LNCAP (cell line): ENCODE data around the gene ECE2.

Source experiments
- TF ChIP-seq, protein P1 (sequence below): fragments of 450-650 bp; IDR thresholded peaks from 2 replicates; pipeline ENCODE4 v1.5.1; 2017; ENCODE audit warnings: mild to moderate bottlenecking

Gene ECE2

GRCh38 chr3:184261854-184262763 lies 13.7 kb upstream of the ECE2 start:
- TF ChIP-seq, protein P1, sequence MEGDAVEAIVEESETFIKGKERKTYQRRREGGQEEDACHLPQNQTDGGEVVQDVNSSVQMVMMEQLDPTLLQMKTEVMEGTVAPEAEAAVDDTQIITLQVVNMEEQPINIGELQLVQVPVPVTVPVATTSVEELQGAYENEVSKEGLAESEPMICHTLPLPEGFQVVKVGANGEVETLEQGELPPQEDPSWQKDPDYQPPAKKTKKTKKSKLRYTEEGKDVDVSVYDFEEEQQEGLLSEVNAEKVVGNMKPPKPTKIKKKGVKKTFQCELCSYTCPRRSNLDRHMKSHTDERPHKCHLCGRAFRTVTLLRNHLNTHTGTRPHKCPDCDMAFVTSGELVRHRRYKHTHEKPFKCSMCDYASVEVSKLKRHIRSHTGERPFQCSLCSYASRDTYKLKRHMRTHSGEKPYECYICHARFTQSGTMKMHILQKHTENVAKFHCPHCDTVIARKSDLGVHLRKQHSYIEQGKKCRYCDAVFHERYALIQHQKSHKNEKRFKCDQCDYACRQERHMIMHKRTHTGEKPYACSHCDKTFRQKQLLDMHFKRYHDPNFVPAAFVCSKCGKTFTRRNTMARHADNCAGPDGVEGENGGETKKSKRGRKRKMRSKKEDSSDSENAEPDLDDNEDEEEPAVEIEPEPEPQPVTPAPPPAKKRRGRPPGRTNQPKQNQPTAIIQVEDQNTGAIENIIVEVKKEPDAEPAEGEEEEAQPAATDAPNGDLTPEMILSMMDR = no peak

DNA sequence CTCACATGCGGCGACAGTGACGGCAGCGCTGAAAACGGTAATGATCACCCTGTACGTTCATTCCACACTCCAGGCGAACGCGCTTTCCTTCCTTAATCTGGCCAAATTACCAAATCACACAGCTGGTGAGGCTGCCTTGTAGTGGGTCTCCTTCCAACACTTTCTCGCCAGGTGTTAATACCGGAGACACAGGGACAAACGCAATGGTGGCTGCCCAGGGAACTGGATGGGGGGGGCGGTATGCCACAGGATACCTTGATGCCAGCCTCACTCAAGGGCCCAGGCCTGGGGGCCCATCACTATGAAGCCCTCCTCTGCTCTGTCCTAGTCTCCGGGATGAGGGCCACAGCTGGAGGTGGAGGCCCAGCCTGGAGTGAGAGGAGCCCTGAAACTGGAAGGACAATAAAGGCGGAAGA lies 13.1 kb upstream of the ECE2 start:
- TF ChIP-seq, protein P1 = no peak

DNA sequence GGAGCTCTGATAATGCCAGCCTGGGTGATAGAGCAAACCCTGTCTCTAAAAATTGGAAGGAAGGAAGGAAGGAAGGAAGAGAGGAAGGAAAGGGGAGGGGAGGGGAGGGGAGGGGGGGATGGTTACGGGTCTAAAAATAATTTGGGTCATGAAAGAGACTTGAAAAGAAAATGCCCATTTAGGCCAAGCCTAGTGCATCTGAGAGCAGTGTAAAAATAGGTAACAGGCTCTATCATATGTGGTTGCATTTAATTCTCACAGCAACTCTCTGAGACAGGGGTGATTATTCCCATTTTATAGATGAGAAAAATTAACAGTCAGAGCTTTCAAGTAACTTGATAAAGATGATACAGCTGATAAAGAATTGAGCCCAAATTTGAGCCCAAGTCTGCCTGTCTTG lies 3.6 kb upstream of the ECE2 start:
- TF ChIP-seq, protein P1 = no peak

DNA sequence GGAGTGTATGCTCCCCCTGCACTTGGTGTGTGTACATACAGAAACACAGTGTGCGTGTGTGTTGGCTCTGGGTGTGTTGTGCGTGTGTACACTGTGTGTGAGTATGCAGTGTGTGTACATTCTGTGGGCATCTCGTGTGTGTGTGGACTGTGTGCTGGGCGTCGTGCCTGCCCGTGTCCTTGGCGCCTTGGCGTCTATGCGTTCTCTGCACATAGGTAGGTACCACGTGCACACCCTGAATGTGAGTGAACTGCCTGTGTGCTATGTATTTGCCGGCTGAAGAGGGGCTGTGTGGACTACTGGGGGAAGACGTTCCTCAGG lies 481 bp upstream of the ECE2 start:
- TF ChIP-seq, protein P1 = no peak

DNA sequence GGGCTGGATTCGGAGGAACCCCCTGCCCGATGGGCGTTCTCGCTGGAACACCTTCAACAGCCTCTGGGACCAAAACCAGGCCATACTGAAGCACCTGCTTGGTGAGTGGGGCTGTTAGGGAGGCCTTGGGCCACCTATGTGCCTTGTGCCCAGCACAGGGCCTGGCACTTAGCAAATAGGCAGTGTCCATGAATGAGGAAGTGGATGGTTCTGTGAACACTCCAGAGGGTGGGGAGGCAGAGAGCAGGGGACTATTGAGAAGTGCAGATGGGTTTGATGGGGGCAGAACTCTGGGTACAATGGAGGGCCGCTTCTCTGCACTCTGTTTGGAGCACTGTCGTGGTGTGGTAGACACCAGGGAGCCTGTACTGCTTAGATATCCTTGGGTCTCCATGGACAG lies 1.5 kb downstream of the ECE2 start:
- TF ChIP-seq, protein P1 = no peak

DNA sequence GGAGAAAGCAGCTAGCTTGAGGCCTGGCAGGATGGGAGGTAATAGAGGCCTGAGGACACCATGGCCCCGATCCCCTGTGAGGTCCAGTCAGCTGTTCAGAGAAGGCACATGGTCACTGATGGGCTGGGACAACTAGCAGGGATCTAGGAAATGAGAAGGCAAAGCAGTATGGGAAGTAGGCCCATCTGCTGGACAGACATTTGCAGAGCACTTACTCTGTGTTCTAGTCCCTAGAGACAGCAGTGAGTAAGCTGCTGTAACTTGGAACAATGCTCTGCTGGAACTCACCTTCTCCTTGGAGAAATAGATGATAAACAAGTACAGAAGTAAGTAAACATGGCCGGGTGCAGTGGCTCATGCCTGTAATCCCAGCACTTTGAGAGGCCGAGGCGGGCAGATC lies 7.1 kb downstream of the ECE2 start:
- TF ChIP-seq, protein P1 = no peak

DNA sequence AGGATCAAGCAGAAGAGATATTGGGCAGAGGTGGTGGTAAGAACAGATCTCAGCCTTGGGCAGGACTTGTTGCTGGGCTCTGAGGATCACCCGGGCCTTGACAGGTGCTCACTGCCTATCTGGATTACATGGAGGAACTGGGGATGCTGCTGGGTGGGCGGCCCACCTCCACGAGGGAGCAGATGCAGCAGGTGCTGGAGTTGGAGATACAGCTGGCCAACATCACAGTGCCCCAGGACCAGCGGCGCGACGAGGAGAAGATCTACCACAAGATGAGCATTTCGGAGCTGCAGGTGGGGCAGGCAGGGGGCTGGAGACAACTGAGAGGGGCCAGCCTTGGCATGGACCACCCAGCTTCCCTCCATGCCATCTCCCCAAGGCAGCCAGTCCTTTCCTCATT lies 7.9 kb downstream of the ECE2 start:
- TF ChIP-seq, protein P1 = no peak
